Right lobe of liver (tissue), 6 donors: Measurements from ENCODE around the gene FOXP1. TPM values are rescaled to one million over a fixed set of nuclear protein-coding genes. Genes with fewer than 3 reads are reported as not detected.

Experiments used
- ATAC-seq, 4 donors: fragments of 200-7000 bp; cut with Tn5 transposase; one replicate each; pipeline ENCODE4 v1.9.1; 2020; ENCODE audit warnings: mild to moderate bottlenecking in 4 of 4, moderate library complexity in 4 of 4
- DNase-seq, 3 donors: peaks; one replicate each; pipeline ENCODE4 v3.0.0-alpha.2; 2020
- H3K27ac ChIP-seq, 3 donors: fragments of 200-600 bp; one replicate each; pipeline ENCODE4 v1.8.0; 2022
- H3K27me3 ChIP-seq, 2 donors: fragments of 200-600 bp; one replicate each; pipeline ENCODE4 v1.8.0; 2022
- H3K36me3 ChIP-seq, 4 donors: fragments of 200-600 bp; sonication (generic) in 1 of 4; one replicate each; pipeline versions ENCODE4 v1.5.1 to v1.8.0; 2017 to 2022; ENCODE audit warnings: control low read depth in 1 of 4
- H3K4me1 ChIP-seq, 4 donors: fragments of 200-600 bp; sonication (generic) in 1 of 4; one replicate each; pipeline versions ENCODE4 v1.5.1 to v1.8.0; 2017 to 2022; ENCODE audit warnings: control low read depth in 1 of 4
- H3K4me3 ChIP-seq, 3 donors: fragments of 200-600 bp; one replicate each; pipeline ENCODE4 v1.8.0; 2022
- H3K9me3 ChIP-seq, 4 donors: fragments of 200-600 bp; sonication (generic) in 1 of 4; one replicate each; pipeline versions ENCODE4 v1.5.1 to v1.8.0; 2017 to 2022; ENCODE audit warnings: control low read depth in 1 of 4
- CTCF ChIP-seq, 4 donors: fragments of 200-600 bp in 3 of 4; fragments of 450-650 bp in 1 of 4; IDR thresholded peaks; one replicate each; pipeline versions ENCODE4 v1.5.1 to v1.8.0; 2016 to 2022; ENCODE audit warnings: antibody characterized with exemption in 4 of 4, mild to moderate bottlenecking in 2 of 4
- POLR2A ChIP-seq: fragments of 450-650 bp; IDR thresholded peaks from one replicate; pipeline ENCODE4 v1.6.1; 2017; ENCODE audit warnings: antibody characterized with exemption, mild to moderate bottlenecking
- WGBS: methylation state at CpG from one replicate; pipeline ENCODE4 v1.1.6; 2018; ENCODE audit warnings: low coverage, low lambda C conversion rate; ENCODE audit not compliant: insufficient coverage; ENCODE audit errors: missing lambda C conversion rate; 5-methylcytosine and 5-hydroxymethylcytosine counted together
- intact Hi-C, 2 donors: fragments of 100-400 bp; cut with DNase I; formaldehyde crosslinking; loops; one replicate each; pipeline versions ENCODE4 v1.11.2 to v1.14.1; 2022
- total RNA-seq, 6 experiments: library from RNA; depleted of rRNA in 2 of 6; stranded (reverse); fragments of >200 nt in 2 of 6; fragmentation: NEBNext Ultra II Directional in 3 of 6; extraction: Animal tissue kit (Norgen Biotek cat#: 25700) in 3 of 6; gene quantifications; one replicate each; pipeline versions ENCODE4 v1.1.0 to v1.2.4, GENCODE V29; 2016 to 2023
- donor health status: DM: no; HTN: yes; CAD: no.
- donor health status: DM: no; HTN: no; CAD: no.
- donor health status: DM: no; HTN: no; CAD: no.
- donor health status: DM: no; HTN: yes; CAD: no.
- donor health status: DM: no; HTN: yes; CAD: no.

The FOXP1 gene
- total RNA-seq, 6 experiments from 2014 or later = 26.7 to 47.7 (median 35.2) TPM

DNA sequence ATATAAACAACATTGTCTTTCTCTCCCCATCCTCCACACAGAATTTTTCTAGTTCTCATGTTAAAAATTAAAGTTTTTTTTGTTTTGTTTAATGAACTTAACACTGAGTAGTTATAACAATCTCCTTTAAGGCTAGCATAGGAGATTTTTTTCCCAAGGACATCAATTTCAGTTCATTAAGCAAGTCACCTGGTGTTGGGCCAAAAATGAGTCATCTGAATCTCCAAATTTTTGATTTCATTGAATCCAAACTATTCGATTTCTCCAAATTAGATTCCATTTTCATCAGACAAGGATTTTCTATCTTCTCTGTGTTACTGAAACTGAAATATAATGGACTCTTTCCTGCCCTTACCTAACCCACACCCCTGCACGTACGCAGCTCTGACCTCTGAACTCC, 639.6 kb downstream of the FOXP1 start:
- H3K27ac ChIP-seq = no peak overlapping the region
- no peaks in the 10 kb centered on the region for H3K27me3 ChIP-seq
- no peak overlapping the region for H3K4me3 ChIP-seq
- no peaks in the 10 kb centered on the region for H3K9me3 ChIP-seq
- intact Hi-C loops = no loop called here
- H3K4me1 ChIP-seq = no peaks in the 10 kb centered on the region
- DNase-seq (no peak), ATAC-seq (no peak)
- 67% methylated on average over 3 of the region's 3 CpGs for WGBS
- no peaks in the 10 kb centered on the region for H3K36me3 ChIP-seq
- TF ChIP-seq POLR2A (no peak), CTCF (IDR thresholded peaks at IDR 0.05) (no peak)

DNA sequence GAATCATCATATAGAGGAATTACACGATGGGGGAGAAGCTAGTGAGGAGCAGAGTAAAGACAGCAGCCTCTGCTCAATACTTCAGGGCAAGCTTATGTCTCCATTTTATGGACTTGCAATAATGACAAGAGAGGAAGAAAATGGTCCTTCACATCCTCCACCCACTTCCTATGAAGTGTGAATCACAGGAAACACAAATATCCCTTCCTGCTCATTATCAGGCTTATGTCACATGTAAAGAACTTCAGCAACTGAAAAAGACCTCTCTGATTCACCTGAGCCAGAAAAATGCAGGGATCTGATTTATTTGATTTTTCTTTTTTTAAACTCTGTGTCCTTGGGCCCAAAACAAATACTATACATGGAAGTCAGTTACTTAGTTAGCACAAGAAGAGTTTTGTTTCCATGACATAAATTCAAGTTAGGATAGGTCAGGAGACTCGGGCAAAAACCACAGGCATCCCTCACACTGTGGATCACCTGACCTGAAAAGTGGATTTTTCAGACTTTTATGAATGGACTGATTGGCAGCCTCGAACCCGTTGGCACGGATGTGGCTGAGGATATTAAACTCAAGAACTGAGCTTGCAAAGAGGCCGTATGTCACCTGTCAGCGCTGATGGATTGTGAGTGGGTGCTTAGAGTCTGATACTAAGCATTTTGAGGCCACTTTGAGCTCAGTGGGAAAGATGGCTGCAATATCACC, 650.3 kb downstream of the FOXP1 start:
- intact Hi-C loops = no loop called here
- H3K9me3 ChIP-seq = no peaks in the 10 kb centered on the region
- ATAC-seq = no peak
- no peaks in the 10 kb centered on the region for H3K4me1 ChIP-seq
- no peaks in the 10 kb centered on the region for H3K27me3 ChIP-seq
- no peak for DNase-seq
- no peaks in the 10 kb centered on the region for H3K36me3 ChIP-seq
- H3K27ac ChIP-seq = no peak overlapping the region
- no peak for TF ChIP-seq CTCF (IDR thresholded peaks at IDR 0.05)
- TF ChIP-seq POLR2A = no peak
- WGBS = 69% methylated on average over 4 of the region's 7 CpGs
- H3K4me3 ChIP-seq = no peak overlapping the region

DNA sequence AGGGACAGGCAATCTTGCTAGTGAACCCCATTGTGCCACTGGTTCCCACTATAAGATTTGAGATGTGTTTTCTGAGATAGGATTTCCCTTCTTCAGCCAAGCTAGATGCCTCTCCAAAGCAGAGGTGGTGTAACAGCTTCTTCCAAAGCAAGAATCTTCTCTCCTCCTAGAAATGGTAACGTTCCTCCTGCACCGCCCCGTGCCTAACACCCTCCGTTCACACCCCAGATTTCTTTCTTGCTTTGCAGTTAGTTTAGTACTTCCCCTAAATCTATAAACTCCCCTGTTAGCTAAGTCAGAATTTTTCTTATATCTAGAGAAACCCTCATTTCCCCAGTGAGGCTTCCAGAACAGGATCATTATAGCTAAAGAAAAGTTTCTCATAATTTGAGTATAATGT, 653.5 kb downstream of the FOXP1 start:
- Histone ChIP-seq H3K36me3 (no peaks in the 10 kb centered on the region), H3K27ac (no peak overlapping the region), H3K4me1 (no peaks in the 10 kb centered on the region), H3K9me3 (no peaks in the 10 kb centered on the region), H3K27me3 (no peaks in the 10 kb centered on the region), H3K4me3 (no peak overlapping the region)
- TF ChIP-seq CTCF (IDR thresholded peaks at IDR 0.05) = no peak
- no peak for TF ChIP-seq POLR2A
- DNase-seq = no peak
- no peak for ATAC-seq
- 83% methylated on average over 4 of the region's 4 CpGs for WGBS
- intact Hi-C loops = no loop called here

DNA sequence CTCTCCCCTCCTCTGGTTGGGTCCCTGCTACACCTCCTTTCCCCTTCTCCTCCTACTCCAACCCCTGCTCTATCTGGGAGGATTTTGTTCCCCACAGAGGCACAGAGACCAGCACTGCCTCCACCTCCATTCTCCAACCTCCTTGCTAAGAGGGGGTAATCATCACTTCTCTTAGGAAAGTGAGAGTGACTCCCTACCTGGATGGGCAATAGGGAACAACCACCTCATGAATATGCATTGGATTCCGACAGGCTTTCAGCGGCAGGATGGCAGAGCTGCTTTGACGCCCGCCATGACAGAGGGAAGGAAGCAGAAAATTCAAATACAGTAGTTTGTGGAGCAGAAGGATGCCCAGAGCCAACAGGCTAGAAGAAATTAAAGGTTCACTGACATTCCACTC, 656.3 kb downstream of the FOXP1 start:
- ATAC-seq = no peak
- H3K9me3 ChIP-seq = no peaks in the 10 kb centered on the region
- no peak overlapping the region for H3K4me3 ChIP-seq
- DNase-seq = no peak
- 98% methylated on average over 4 of the region's 4 CpGs for WGBS
- no peaks in the 10 kb centered on the region for H3K36me3 ChIP-seq
- H3K27ac ChIP-seq = no peak overlapping the region
- intact Hi-C loops = no loop called here
- no peaks in the 10 kb centered on the region for H3K4me1 ChIP-seq
- TF ChIP-seq CTCF (IDR thresholded peaks at IDR 0.05) (no peak), POLR2A (no peak)
- H3K27me3 ChIP-seq = no peaks in the 10 kb centered on the region
